Kidney (tissue), 14 donors: ENCODE measurements around the gene SSTR1. TPM values are rescaled to one million over a fixed set of nuclear protein-coding genes. Genes with fewer than 3 reads are reported as not detected.

Experiments used
- DNase-seq, 5 donors: peaks; one replicate each; pipeline ENCODE4 v3.0.0-alpha.2; 2013 to 2020
- FAIRE-seq: peaks from 2 replicates; lab custom pipeline; 2012; peaks lifted over from hg19 to GRCh38; lab: Jason Lieb, UNC
- H3K27ac ChIP-seq, 2 donors: one replicate each; pipeline ENCODE4 v1.7.0; 2013; ENCODE audit warnings: low read depth in 2 of 2, low read length in 2 of 2, inconsistent platforms in 1 of 2
- H3K27me3 ChIP-seq: one replicate; pipeline ENCODE4 v1.7.1; 2013; ENCODE audit warnings: low read length, inconsistent platforms; ENCODE audit not compliant: control insufficient read depth, insufficient read depth
- H3K36me3 ChIP-seq, 3 donors: one replicate each; pipeline versions ENCODE4 v1.7.0 to v1.7.1; 2013; ENCODE audit warnings: low read length in 3 of 3, control low read depth in 1 of 3, inconsistent platforms in 1 of 3; ENCODE audit not compliant: insufficient read depth in 3 of 3, control insufficient read depth in 2 of 3
- H3K4me1 ChIP-seq, 3 donors: one replicate each; pipeline versions ENCODE4 v1.7.0 to v1.7.1; 2013; ENCODE audit warnings: low read length in 3 of 3, inconsistent platforms in 1 of 3, low read depth in 1 of 3; ENCODE audit not compliant: control insufficient read depth in 2 of 3, insufficient read depth in 2 of 3
- H3K4me3 ChIP-seq, 3 donors: one replicate each; pipeline versions ENCODE4 v1.7.0 to v1.8.1; 2013; ENCODE audit warnings: low read length in 3 of 3, control low read depth in 1 of 3, inconsistent platforms in 1 of 3
- H3K9ac ChIP-seq, 3 donors: one replicate each; pipeline versions ENCODE4 v1.7.0 to v1.7.1; 2013; ENCODE audit warnings: low read length in 3 of 3, control low read depth in 1 of 3, inconsistent platforms in 1 of 3
- H3K9me3 ChIP-seq, 3 donors: one replicate each; pipeline versions ENCODE4 v1.7.0 to v1.7.1; 2013; ENCODE audit warnings: low read length in 3 of 3, control low read depth in 1 of 3, inconsistent platforms in 1 of 3; ENCODE audit not compliant: control insufficient read depth in 2 of 3, insufficient read depth in 1 of 3
- CTCF ChIP-seq: IDR thresholded peaks from 3 replicates; pipeline ENCODE4 v1.5.1; 2012; ENCODE audit warnings: mild to moderate bottlenecking, moderate library complexity, borderline replicate concordance; ENCODE audit not compliant: insufficient read depth; ENCODE audit errors: extremely low read depth
- intact Hi-C: fragments of 100-400 bp; cut with DNase I; formaldehyde crosslinking; loops from one replicate; pipeline ENCODE4 v1.11.1; 2022
- polyA plus RNA-seq: library from polyadenylated mRNA; stranded (reverse); fragments of 350-450 nt; fragmentation: Illumina TruSeq; extraction: RNeasy Lipid Tissue Mini Kit (QIAGEN cat#74804); gene quantifications from one replicate; pipeline ENCODE4 v1.2.3, GENCODE V29; 2014; ENCODE audit warnings: low read depth, low replicate concordance; ENCODE audit not compliant: insufficient read depth
- total RNA-seq: library from RNA; stranded (reverse); fragmentation: NEBNext Ultra II Directional; extraction: Animal tissue kit (Norgen Biotek cat#: 25700); gene quantifications from one replicate; pipeline ENCODE4 v1.2.1, GENCODE V29; 2021
- donor health status: control.
- donor health status: control.
- donor health status: control.
- donor health status: control.
- donor health status: control.
- donor health status: DM: yes; HTN: yes; CAD: no.
- donor health status: Normal renal cell carcinoma (clear cell type).

The SSTR1 gene
- total and polyA plus RNA-seq, 2 donors from 2014 or later, result 1.3 to 4.0 TPM

GRCh38 chr14:38224338-38224737 is 16.6 kb downstream of the SSTR1 start:
- Histone ChIP-seq H3K4me1 (no peaks in the 10 kb centered on the region), H3K27me3 (no peaks in the 10 kb centered on the region), H3K4me3 (no peak overlapping the region), H3K36me3 (no peaks in the 10 kb centered on the region), H3K27ac (no peak overlapping the region), H3K9ac (no peak overlapping the region), H3K9me3 (no peaks in the 10 kb centered on the region)
- FAIRE-seq, result no peak
- intact Hi-C loops, result no loop called here
- no peak for DNase-seq
- TF ChIP-seq CTCF, result no peak

GRCh38 chr14:38225946-38226345 is 18.2 kb downstream of the SSTR1 start:
- H3K27me3 ChIP-seq, result no peaks in the 10 kb centered on the region
- no peaks in the 10 kb centered on the region for H3K4me1 ChIP-seq
- intact Hi-C loops, result no loop called here
- H3K9me3 ChIP-seq, result no peaks in the 10 kb centered on the region
- no peak for TF ChIP-seq CTCF
- H3K27ac ChIP-seq, result no peak overlapping the region
- no peak overlapping the region for H3K4me3 ChIP-seq
- FAIRE-seq (no peak), DNase-seq (no peak)
- H3K9ac ChIP-seq, result no peak overlapping the region
- no peaks in the 10 kb centered on the region for H3K36me3 ChIP-seq

- intact Hi-C loops, result no loop called here
- H3K4me3 ChIP-seq, result no peak overlapping the region
- no peaks in the 10 kb centered on the region for H3K36me3 ChIP-seq
- H3K27ac ChIP-seq, result no peak overlapping the region
- DNase-seq, result no peak
- H3K4me1 ChIP-seq, result no peaks in the 10 kb centered on the region
- FAIRE-seq, result no peak
- no peaks in the 10 kb centered on the region for H3K27me3 ChIP-seq
- no peak for TF ChIP-seq CTCF
- no peaks in the 10 kb centered on the region for H3K9me3 ChIP-seq
- H3K9ac ChIP-seq, result no peak overlapping the region
Observed at GRCh38 chr14:38226366-38226765, 18.7 kb downstream of the SSTR1 start.

- H3K4me1 ChIP-seq, result no peaks in the 10 kb centered on the region
- intact Hi-C loops, result no loop called here
- DNase-seq, result peak in 1 of 5 donors; percentile 15
- H3K4me3 ChIP-seq, result no peak overlapping the region
- H3K9ac ChIP-seq, result no peak overlapping the region
- no peaks in the 10 kb centered on the region for H3K9me3 ChIP-seq
- no peak for FAIRE-seq
- no peak for TF ChIP-seq CTCF
- H3K27ac ChIP-seq, result no peak overlapping the region
- H3K27me3 ChIP-seq, result no peaks in the 10 kb centered on the region
- no peaks in the 10 kb centered on the region for H3K36me3 ChIP-seq
Observed at GRCh38 chr14:38233218-38233617, 25.5 kb downstream of the SSTR1 start.
